Middle frontal gyrus (tissue), 1 donor: Measurements from ENCODE around the gene NLE1.
"Not testable (repeated sequence)": the region's sequence is repeated elsewhere in the genome, so short reads cannot be mapped to it uniquely, and the experiment has no call there.

Experiments
- DNase-seq: peaks from one replicate; pipeline ENCODE4 v3.0.0-alpha.2; 2015; ENCODE audit warnings: low spot score; ENCODE audit errors: extremely low spot score

Gene NLE1

GRCh38 chr17:35129154-35129972, 12.7 kb downstream of the NLE1 start:
- no peak for DNase-seq

GRCh38 chr17:35127751-35128514, 14.2 kb downstream of the NLE1 start:
- no peak for DNase-seq

GRCh38 chr17:35121315-35121714, 20.8 kb downstream of the NLE1 start, which contains the start of gene FNDC8:
Gene FNDC8, plus strand, starts transcription at chr17:35121615. Its CDS starts 79 bp downstream, at chr17:35121694.
- no peak for DNase-seq

GRCh38 chr17:35119370-35120165, 22.5 kb downstream of the NLE1 start, which contains the start of gene RAD51D:
Gene RAD51D, minus strand, starts transcription at chr17:35119860. Its CDS starts 247 bp downstream, at chr17:35119613.
- peak; percentile 59 for DNase-seq

GRCh38 chr17:35117984-35118383, 24.1 kb downstream of the NLE1 start:
- DNase-seq = no peak

- DNase-seq = no peak
Measured at GRCh38 chr17:35116845-35117244, 25.3 kb downstream of the NLE1 start.

- not testable (repeated sequence) for DNase-seq
Measured at GRCh38 chr17:35110791-35111190, 31.3 kb downstream of the NLE1 start.

GRCh38 chr17:35104844-35105450, 37.2 kb downstream of the NLE1 start:
- no peak for DNase-seq

- no peak for DNase-seq
Measured at GRCh38 chr17:35103271-35103670, 38.8 kb downstream of the NLE1 start.

- DNase-seq = no peak
Measured at GRCh38 chr17:35101725-35102124, 40.4 kb downstream of the NLE1 start.

- no peak for DNase-seq
Measured at GRCh38 chr17:35101036-35101435, 41.1 kb downstream of the NLE1 start.

- no peak for DNase-seq
Measured at GRCh38 chr17:35099908-35100307, 42.2 kb downstream of the NLE1 start.

GRCh38 chr17:35097776-35098175, 44.3 kb downstream of the NLE1 start:
- no peak for DNase-seq

- DNase-seq = no peak
Measured at GRCh38 chr17:35095741-35096140, 46.4 kb downstream of the NLE1 start.

GRCh38 chr17:35094902-35095301, 47.2 kb downstream of the NLE1 start:
- DNase-seq = no peak

- DNase-seq = not testable (repeated sequence)
Measured at GRCh38 chr17:35090707-35091106, 51.4 kb downstream of the NLE1 start.

GRCh38 chr17:35089586-35090296, 52.4 kb downstream of the NLE1 start:
- no peak for DNase-seq

- peak; percentile 77 for DNase-seq
Measured at GRCh38 chr17:35088881-35089585, 53.1 kb downstream of the NLE1 start.

- no peak for DNase-seq
Measured at GRCh38 chr17:35088356-35088880, 53.7 kb downstream of the NLE1 start.
